Measurements from ENCODE around the gene ATF1.

- TF ChIP-seq CTCF (IDR thresholded peaks at IDR 0.05; ENCODE audit: low read depth, low read length, poor library complexity, severe bottlenecking) (no peak), EZH2phosphoT487 (IDR thresholded peaks at IDR 0.05; ENCODE audit: borderline replicate concordance, low read length) (no peak)
Measured at GRCh38 chr12:50859621-50860310, 95.9 kb downstream of the ATF1 start.

Measured in DOHH2 (cell line).